ENCODE data around the gene DNAJA3.

- no peak for TF ChIP-seq ZBTB33 (CRISPR knock-in tag; IDR thresholded peaks at IDR 0.05)
- TF ChIP-seq TAF1 (IDR thresholded peaks at IDR 0.05; ENCODE audit: control insufficient read depth, extremely low read depth, insufficient read depth, low read length, severe bottlenecking) = no peak
- TF ChIP-seq, protein P1, sequence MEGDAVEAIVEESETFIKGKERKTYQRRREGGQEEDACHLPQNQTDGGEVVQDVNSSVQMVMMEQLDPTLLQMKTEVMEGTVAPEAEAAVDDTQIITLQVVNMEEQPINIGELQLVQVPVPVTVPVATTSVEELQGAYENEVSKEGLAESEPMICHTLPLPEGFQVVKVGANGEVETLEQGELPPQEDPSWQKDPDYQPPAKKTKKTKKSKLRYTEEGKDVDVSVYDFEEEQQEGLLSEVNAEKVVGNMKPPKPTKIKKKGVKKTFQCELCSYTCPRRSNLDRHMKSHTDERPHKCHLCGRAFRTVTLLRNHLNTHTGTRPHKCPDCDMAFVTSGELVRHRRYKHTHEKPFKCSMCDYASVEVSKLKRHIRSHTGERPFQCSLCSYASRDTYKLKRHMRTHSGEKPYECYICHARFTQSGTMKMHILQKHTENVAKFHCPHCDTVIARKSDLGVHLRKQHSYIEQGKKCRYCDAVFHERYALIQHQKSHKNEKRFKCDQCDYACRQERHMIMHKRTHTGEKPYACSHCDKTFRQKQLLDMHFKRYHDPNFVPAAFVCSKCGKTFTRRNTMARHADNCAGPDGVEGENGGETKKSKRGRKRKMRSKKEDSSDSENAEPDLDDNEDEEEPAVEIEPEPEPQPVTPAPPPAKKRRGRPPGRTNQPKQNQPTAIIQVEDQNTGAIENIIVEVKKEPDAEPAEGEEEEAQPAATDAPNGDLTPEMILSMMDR (IDR thresholded peaks at IDR 0.05 in 2 of 3, conservative IDR thresholded peaks at IDR 0.05 in 1 of 3; ENCODE audit: insufficient read depth in 2 of 3, low read depth in 1 of 3, low read length in 3 of 3) = no peak
- no peak for TF ChIP-seq MYBL2 (IDR thresholded peaks at IDR 0.05; ENCODE audit: low read depth)
- TF ChIP-seq MYBL2 (CRISPR knock-in tag; IDR thresholded peaks at IDR 0.05; ENCODE audit: borderline replicate concordance) = no peak
- TF ChIP-seq SRSF9 (IDR thresholded peaks at IDR 0.05; ENCODE audit: borderline replicate concordance, low read depth, low read length) = no peak
- no peak for TF ChIP-seq POLR2AphosphoS5 (IDR thresholded peaks at IDR 0.05; ENCODE audit: control insufficient read depth, insufficient read depth, low read depth, low read length)
Observed at GRCh38 chr16:4386451-4386805, 39.2 kb upstream of the DNAJA3 start.
